Ishikawa (cell line): Measurements from ENCODE around the gene KCNC3.

ENCODE experiments used
- CEBPB ChIP-seq: IDR thresholded peaks from 2 replicates; pipeline ENCODE4 v1.6.1; 2012
- CREB1 ChIP-seq: IDR thresholded peaks from 2 replicates; pipeline ENCODE4 v1.6.1; 2012; ENCODE audit warnings: low read depth
- EGR1 ChIP-seq: IDR thresholded peaks from 2 replicates; pipeline ENCODE4 v1.6.1; 2012
- EP300 ChIP-seq: IDR thresholded peaks from 2 replicates; pipeline ENCODE4 v1.6.1; 2012; ENCODE audit warnings: borderline replicate concordance
- FOXM1 ChIP-seq: IDR thresholded peaks from 2 replicates; pipeline ENCODE4 v1.6.1; 2012; ENCODE audit warnings: low read depth, borderline replicate concordance
- NFIC ChIP-seq: IDR thresholded peaks from 2 replicates; pipeline ENCODE4 v1.6.1; 2012
- RAD21 ChIP-seq: IDR thresholded peaks from 2 replicates; pipeline ENCODE4 v1.6.1; 2012; ENCODE audit warnings: low read depth
- REST ChIP-seq: IDR thresholded peaks from 2 replicates; pipeline ENCODE4 v1.6.1; 2012; ENCODE audit warnings: low read depth, mild to moderate bottlenecking
- TAF1 ChIP-seq: IDR thresholded peaks from 2 replicates; pipeline ENCODE4 v1.6.1; 2012; ENCODE audit warnings: low read depth, mild to moderate bottlenecking
- TCF12 ChIP-seq: IDR thresholded peaks from 2 replicates; pipeline ENCODE4 v1.6.1; 2012; ENCODE audit warnings: low read depth
- TEAD4 ChIP-seq: IDR thresholded peaks from 2 replicates; pipeline ENCODE4 v1.6.1; 2012
- YY1 ChIP-seq: IDR thresholded peaks from 2 replicates; pipeline ENCODE4 v1.6.1; 2012; ENCODE audit warnings: low read depth
- ZBTB7A ChIP-seq: IDR thresholded peaks from 2 replicates; pipeline ENCODE4 v1.6.1; 2012; ENCODE audit warnings: low read depth
- TF ChIP-seq, protein P1 (sequence below): IDR thresholded peaks from 2 replicates; pipeline ENCODE4 v1.6.1; 2012
- TF ChIP-seq, protein P2 (sequence below): IDR thresholded peaks from 2 replicates; pipeline ENCODE4 v1.6.1; 2012

The KCNC3 gene

DNA sequence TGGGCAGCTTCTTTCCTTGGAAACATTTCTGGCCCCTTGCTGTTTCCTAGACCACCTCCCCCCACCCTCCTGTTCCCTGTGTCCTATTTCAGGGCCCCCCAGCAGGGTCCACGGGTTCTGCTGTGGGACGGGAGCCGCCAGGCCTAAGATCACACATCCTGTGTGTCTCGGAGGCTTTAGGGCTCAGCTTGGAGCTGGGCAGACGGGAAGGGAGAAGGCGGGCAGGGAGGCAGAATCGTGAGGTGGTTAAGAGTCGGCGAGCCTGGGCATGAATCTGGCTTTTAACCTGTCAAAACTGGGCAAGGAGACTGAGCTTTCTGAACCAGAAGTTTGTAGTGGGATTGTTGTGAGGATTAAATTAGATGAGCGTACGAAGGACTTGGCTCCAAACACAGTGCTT is 4.8 kb downstream of the KCNC3 start:
- no peak for TF ChIP-seq ZBTB7A

DNA sequence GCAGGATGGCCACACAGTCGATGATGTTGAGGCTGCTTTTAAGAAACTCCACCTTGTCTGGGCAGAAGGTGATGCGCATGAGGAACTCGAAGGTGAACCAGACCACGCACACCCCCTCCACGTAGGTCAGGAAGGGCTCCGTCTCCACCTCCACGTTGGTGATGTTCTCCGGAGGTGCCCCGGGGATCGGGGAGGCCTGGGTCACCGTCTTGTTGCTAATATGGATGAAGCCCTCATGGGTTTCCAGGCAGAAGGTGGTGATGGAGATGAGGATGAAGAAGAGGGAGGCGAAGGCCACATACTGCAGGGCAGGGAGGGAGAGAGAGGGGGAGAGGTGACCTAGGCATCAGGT is 5.4 kb downstream of the KCNC3 start:
- TF ChIP-seq, protein P1, sequence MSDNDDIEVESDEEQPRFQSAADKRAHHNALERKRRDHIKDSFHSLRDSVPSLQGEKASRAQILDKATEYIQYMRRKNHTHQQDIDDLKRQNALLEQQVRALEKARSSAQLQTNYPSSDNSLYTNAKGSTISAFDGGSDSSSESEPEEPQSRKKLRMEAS, result no peak
- TF ChIP-seq NFIC, result no peak
- TF ChIP-seq YY1, result no peak
- TF ChIP-seq EGR1, result no peak
- no peak for TF ChIP-seq ZBTB7A
- no peak for TF ChIP-seq FOXM1
- TF ChIP-seq TCF12, result no peak
- TF ChIP-seq TEAD4, result no peak
- no peak for TF ChIP-seq CEBPB
- TF ChIP-seq, protein P2, sequence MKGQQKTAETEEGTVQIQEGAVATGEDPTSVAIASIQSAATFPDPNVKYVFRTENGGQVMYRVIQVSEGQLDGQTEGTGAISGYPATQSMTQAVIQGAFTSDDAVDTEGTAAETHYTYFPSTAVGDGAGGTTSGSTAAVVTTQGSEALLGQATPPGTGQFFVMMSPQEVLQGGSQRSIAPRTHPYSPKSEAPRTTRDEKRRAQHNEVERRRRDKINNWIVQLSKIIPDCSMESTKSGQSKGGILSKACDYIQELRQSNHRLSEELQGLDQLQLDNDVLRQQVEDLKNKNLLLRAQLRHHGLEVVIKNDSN, result no peak
- TF ChIP-seq RAD21, result no peak
- no peak for TF ChIP-seq CREB1

DNA sequence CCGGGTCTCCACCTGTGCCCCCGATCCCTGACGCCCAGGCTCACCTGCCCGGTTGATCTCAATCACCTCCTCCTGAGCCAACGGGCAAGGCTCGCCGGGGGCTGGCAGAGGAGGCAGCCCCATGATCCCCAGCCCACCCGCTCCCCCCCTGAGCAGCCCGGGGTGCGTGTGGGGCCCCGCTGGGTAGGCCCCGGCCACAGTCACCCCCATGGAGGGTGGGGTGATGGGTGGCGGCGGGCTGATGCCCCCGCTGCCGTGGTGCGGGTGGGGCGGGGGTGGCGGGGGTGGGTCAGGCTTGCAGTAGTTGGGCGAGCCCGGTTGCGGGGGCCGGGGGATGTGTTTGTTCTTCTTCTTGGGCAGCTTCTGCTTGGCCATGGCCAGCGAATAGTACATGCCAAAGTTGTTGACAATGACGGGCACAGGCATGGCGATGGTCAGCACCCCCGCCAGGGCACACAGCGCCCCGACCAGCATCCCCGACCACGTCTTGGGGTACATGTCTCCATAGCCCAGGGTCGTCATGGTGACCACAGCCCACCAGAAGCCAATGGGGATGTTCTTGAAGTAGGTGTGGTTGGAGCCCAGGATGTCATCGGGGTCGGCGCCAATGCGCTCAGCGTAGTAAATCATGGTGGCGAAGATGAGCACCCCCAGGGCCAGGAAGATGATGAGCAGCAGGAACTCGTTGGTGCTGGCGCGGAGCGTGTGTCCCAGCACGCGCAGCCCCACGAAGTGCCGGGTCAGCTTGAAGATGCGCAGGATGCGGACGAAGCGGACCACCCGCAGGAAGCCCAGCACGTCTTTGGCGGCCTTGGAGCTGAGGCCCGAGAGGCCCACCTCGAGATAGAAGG is 6.0 kb downstream of the KCNC3 start:
- TF ChIP-seq CREB1, result no peak
- no peak for TF ChIP-seq FOXM1
- TF ChIP-seq CEBPB, result no peak
- TF ChIP-seq YY1, result no peak

DNA sequence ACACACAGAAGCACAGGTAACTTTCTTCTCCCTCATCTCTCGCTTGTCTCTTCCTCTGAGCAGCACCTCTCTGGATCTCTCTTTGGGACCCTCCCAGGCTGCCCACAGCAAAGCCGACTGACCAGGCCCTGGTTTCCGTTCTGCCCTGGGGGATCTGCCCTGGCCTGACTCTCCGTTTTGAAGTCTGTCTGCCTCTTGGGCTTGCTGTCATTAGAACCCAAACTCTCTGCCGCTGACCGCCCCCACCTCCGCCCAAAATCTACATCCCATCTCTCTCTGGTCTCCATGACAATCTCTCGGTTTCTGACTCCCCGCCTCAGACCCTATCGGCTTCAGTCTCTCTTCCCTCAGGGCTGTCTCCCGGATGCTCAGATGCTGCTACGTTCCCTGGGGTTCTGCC is 6.9 kb downstream of the KCNC3 start:
- TF ChIP-seq FOXM1 (no peak), TEAD4 (no peak)
- TF ChIP-seq, protein P2, result no peak

GRCh38 chr19:50321831-50322230 is 7.3 kb downstream of the KCNC3 start:
- no peak for TF ChIP-seq CREB1
- no peak for TF ChIP-seq EP300
- no peak for TF ChIP-seq YY1
- no peak for TF ChIP-seq CEBPB
- TF ChIP-seq EGR1, result no peak
- no peak for TF ChIP-seq FOXM1
- no peak for TF ChIP-seq TCF12
- TF ChIP-seq TAF1, result no peak
- TF ChIP-seq, protein P2, result no peak
- TF ChIP-seq, protein P1, result no peak
- no peak for TF ChIP-seq RAD21
- no peak for TF ChIP-seq TEAD4
- TF ChIP-seq REST, result no peak

- no peak for TF ChIP-seq TAF1
- TF ChIP-seq REST, result no peak
- no peak for TF ChIP-seq YY1
- TF ChIP-seq CEBPB, result no peak
- TF ChIP-seq, protein P1, result no peak
- TF ChIP-seq EGR1, result no peak
- TF ChIP-seq CREB1, result no peak
- TF ChIP-seq NFIC, result no peak
- TF ChIP-seq FOXM1, result no peak
- TF ChIP-seq TEAD4, result no peak
Measured at GRCh38 chr19:50320596-50320995, 8.6 kb downstream of the KCNC3 start.
